Measurements from ENCODE around the gene HNRNPL.
"Not testable (repeated sequence)": the region's sequence is repeated elsewhere in the genome, so short reads cannot be mapped to it uniquely, and the experiment has no call there.

DNA sequence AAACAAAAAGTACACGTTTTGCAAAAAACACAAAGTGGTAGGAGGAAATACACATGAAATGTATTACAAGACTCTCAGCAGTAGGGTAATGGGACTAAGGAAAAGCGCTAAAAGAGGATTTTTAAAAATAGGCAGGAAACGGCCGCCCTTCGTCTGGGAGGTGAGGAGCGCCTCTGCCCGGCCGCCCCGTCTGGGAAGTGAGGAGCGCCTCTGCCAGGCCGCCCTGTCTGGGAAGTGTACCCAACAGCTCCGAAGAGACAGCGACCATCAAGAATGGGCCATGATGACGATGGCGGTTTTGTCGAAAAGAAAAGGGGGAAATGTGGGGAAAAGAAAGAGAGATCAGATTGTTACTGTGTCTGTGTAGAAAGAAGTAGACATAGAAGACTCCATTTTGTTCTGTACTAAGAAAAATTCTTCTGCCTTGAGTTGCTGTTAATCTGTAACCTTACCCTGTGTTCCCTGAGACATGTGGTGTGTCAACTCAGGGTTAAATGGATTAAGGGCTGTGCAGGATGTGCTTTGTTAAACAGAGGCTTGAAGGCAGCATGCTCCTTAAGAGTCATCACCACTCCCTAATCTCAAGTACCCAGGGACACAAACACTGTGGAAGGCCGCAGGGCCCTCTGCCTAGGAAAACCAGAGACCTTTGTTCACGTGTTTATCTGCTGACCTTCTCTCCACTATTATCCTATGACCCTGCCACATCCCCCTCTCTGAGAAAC lies 42.2 kb downstream of the HNRNPL start:
- not testable (repeated sequence) for TF ChIP-seq ZNF253 (CRISPR knock-in tag; conservative IDR thresholded peaks at IDR 0.05); MCM5 (IDR thresholded peaks at IDR 0.05; ENCODE audit: low read depth)
